OCI-LY3 (cell line): ENCODE results near the gene SYNGR4.

Experiments
- H2AFZ ChIP-seq: fragments of 200-600, 300-600 bp; shearing (Covaris generic); 2 replicates; pipeline ENCODE4 v1.6.0; 2014; ENCODE audit warnings: antibody characterized with exemption, low read depth, low read length
- H3K27ac ChIP-seq: fragments of 200-600, 300-600 bp; sonication (generic); 2 replicates; pipeline ENCODE4 v1.5.1; 2014; ENCODE audit warnings: mild to moderate bottlenecking, low read length, moderate library complexity, mixed read lengths
- H3K27me3 ChIP-seq: fragments of 200-600, 300-600 bp; sonication (generic); 2 replicates; pipeline ENCODE4 v1.6.1; 2014; ENCODE audit warnings: low read depth, low read length, mixed read lengths
- H3K36me3 ChIP-seq: fragments of 200-600, 300-600 bp; sonication (generic); replicated peaks from 2 replicates; pipeline ENCODE3; 2014; ENCODE audit warnings: low read depth, low read length, mixed read lengths
- H3K4me1 ChIP-seq: fragments of 300-600, 200-600 bp; sonication (generic); 2 replicates; pipeline ENCODE4 v1.6.1; 2014; ENCODE audit warnings: low read length, mixed read lengths
- H3K4me2 ChIP-seq: fragments of 200-600, 300-600 bp; sonication (generic); 2 replicates; pipeline ENCODE4 v1.6.1; 2014; ENCODE audit warnings: low read length, mixed read lengths
- H3K4me3 ChIP-seq: fragments of 300-600, 200-600 bp; sonication (generic); 2 replicates; pipeline ENCODE4 v1.5.1; 2014; ENCODE audit warnings: antibody characterized with exemption, mild to moderate bottlenecking, low read length, moderate library complexity
- H3K79me2 ChIP-seq: fragments of 300-600, 200-600 bp; shearing (Covaris generic); 2 replicates; pipeline ENCODE4 v1.6.1; 2014; ENCODE audit warnings: mild to moderate bottlenecking, low read length, mixed read lengths
- H3K9ac ChIP-seq: fragments of 300-600, 200-600 bp; shearing (Covaris generic); 2 replicates; pipeline ENCODE4 v1.6.0; 2014; ENCODE audit warnings: mild to moderate bottlenecking, low read length, moderate library complexity
- H3K9me3 ChIP-seq: fragments of 200-600, 300-600 bp; shearing (Covaris generic); 2 replicates; pipeline ENCODE4 v1.6.1; 2014; ENCODE audit warnings: low read length, mixed read lengths; ENCODE audit not compliant: insufficient read depth
- H4K20me1 ChIP-seq: fragments of 200-600, 300-600 bp; sonication (generic); 2 replicates; pipeline ENCODE4 v1.6.1; 2016; ENCODE audit warnings: low read length, mixed read lengths; ENCODE audit not compliant: insufficient read depth
- EZH2phosphoT487 ChIP-seq: fragments of 200-600 bp; shearing (Covaris generic); IDR thresholded peaks from 2 replicates; pipeline ENCODE4 v1.6.1; 2018; ENCODE audit warnings: antibody characterized with exemption, mixed run types, low read depth
- TF ChIP-seq, protein P1 (sequence below): fragments of 200-600, 300-600 bp; sonication (generic); IDR thresholded peaks from 2 replicates; pipeline ENCODE4 v1.5.1; 2014; ENCODE audit warnings: antibody characterized with exemption, low read length, low read depth

Gene SYNGR4

DNA sequence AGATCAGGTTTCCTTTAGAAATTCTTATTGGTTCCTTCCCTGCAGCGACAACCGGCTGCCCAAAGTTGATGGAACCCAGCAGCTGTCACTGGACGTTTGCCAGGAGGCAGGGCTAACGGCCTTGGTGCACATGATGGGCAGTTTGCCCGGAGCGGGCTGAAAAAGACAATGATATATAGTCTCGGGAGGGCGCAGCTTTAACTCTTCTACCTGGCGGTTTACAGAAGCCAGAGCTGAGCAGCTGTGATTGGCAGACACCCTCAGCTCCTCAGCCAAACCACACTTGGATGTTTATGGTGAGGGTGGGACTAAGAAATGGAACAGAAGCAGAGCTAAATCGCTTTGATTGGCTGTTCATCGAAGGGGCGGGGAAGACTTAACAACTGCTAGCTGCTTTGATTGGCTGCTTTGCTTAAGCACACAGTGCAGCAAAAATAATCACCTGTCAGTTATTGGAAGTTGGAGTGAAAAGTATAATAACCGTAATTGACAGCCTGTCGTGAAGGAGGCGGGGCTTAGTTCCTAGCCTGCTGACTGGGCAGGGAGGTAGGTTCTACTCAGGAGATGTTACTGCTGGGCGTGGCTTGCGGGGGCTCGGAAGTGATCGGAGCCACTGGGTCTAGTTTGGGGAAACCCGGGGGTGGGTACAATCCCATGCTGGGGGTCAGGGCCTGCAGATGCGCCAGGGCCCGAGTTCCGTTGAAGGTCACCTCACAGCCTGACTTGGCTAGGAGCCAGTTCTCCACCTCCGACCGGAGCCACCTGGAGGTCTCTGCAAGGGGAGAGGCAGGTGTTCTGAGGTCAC, 31.3 kb upstream of the SYNGR4 start:
- Histone ChIP-seq H3K27me3 (no peaks in the 10 kb centered on the region), H4K20me1 (no peaks in the 10 kb centered on the region), H3K36me3 (peaks cover 6% of the 10 kb centered on the region), H3K4me1 (peaks cover 31% of the 10 kb centered on the region), H3K4me2 (peak overlapping the region; percentile 84), H3K9me3 (no peaks in the 10 kb centered on the region), H3K27ac (peak overlapping the region; percentile 84), H2AFZ (peak overlapping the region; percentile 15; the same call in 1 of the 2 replicates), H3K79me2 (no peaks in the 10 kb centered on the region), H3K9ac (peak overlapping the region; percentile 90), H3K4me3 (peak overlapping the region; percentile 80)
- TF ChIP-seq EZH2phosphoT487: no peak
- TF ChIP-seq, protein P1, sequence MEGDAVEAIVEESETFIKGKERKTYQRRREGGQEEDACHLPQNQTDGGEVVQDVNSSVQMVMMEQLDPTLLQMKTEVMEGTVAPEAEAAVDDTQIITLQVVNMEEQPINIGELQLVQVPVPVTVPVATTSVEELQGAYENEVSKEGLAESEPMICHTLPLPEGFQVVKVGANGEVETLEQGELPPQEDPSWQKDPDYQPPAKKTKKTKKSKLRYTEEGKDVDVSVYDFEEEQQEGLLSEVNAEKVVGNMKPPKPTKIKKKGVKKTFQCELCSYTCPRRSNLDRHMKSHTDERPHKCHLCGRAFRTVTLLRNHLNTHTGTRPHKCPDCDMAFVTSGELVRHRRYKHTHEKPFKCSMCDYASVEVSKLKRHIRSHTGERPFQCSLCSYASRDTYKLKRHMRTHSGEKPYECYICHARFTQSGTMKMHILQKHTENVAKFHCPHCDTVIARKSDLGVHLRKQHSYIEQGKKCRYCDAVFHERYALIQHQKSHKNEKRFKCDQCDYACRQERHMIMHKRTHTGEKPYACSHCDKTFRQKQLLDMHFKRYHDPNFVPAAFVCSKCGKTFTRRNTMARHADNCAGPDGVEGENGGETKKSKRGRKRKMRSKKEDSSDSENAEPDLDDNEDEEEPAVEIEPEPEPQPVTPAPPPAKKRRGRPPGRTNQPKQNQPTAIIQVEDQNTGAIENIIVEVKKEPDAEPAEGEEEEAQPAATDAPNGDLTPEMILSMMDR: no peak

DNA sequence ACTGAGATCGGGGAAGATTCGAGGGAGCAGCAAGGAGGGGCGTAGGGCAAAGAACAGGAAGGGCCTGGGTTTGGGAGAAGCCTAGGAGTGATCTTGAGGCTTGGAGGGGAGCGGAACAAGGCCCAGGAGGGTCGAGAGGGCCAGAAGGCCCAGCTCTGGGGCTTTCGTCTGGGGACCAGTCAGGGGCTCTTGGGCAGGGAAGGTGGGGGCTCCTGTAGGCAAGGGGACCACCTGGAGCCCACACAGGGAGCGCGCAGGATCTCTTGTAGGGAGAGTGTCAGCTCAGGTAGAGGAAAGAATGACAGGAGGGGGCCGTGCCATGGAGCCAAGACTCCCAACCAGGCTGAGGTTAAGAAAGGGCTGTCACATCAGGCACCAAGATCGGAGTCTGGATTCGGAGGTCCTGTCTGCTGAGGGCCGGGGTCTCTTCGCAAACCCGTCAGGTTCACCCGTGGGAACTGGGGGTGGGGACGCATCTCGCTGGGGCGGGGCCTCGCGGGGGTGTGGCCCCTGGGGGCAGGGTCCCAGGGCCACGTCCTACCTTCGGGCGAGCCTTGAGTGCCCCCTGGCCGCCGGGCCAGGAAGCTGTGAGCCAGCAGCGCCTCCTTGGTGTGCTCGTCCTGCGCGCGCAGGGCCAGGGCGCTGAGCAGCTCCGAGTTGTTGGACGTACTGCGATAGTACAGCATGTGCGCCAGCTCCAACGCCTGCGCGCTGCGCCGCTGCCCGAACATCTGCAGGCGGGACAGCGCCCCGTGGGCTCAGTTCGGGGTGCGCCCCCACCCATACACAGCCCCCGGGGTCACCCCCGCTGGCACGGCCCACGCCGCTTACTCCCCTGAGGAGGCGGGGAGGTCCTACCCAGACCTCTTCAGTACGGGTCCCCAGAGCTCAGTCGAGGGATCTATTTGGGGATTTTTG, 30.4 kb upstream of the SYNGR4 start:
- H3K36me3 ChIP-seq: peaks cover 2% of the 10 kb centered on the region
- H3K9ac ChIP-seq: peak overlapping the region; percentile 90
- peak overlapping the region; percentile 84 for H3K27ac ChIP-seq
- no peaks in the 10 kb centered on the region for H3K79me2 ChIP-seq
- peaks cover 31% of the 10 kb centered on the region for H3K4me1 ChIP-seq
- TF ChIP-seq EZH2phosphoT487: no peak
- TF ChIP-seq, protein P1: peak; percentile 93
- no peaks in the 10 kb centered on the region for H4K20me1 ChIP-seq
- peak overlapping the region; percentile 84 for H3K4me2 ChIP-seq
- no peaks in the 10 kb centered on the region for H3K27me3 ChIP-seq
- peak overlapping the region; percentile 80 for H3K4me3 ChIP-seq
- no peak overlapping the region; the same call in 1 of the 2 replicates for H2AFZ ChIP-seq
- no peaks in the 10 kb centered on the region for H3K9me3 ChIP-seq

DNA sequence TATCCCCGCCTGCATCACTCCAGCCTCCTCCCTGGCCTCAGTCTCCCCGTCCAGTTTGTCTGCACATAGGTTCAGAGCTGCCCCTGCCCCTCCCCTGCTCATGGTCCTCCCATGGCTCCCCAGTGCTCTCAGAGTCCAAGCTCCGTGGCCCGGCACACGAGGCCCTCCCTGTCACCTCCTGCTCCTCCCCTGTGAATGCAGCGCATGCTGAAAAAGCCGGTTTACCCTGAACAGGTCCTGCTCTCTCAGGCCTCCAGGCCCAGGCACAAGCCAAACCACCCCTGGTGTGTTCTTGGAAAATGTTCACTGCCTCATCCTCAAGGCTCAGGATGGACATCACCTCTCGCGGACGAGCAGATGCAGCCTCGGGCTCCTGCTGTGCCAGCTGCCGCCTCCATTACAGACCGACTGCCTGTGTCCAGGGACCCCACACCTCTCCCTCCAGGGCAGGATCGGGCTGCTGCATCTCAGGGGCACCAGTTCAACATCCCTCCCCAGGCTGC, 25.9 kb upstream of the SYNGR4 start:
- H3K9me3 ChIP-seq: no peaks in the 10 kb centered on the region
- H2AFZ ChIP-seq: no peak overlapping the region
- no peaks in the 10 kb centered on the region for H3K79me2 ChIP-seq
- H4K20me1 ChIP-seq: no peaks in the 10 kb centered on the region
- no peak overlapping the region for H3K27ac ChIP-seq
- no peak overlapping the region for H3K4me2 ChIP-seq
- no peak overlapping the region for H3K4me3 ChIP-seq
- H3K4me1 ChIP-seq: peaks cover 5% of the 10 kb centered on the region; the same call in 1 of the 2 replicates
- H3K9ac ChIP-seq: no peak overlapping the region
- H3K27me3 ChIP-seq: no peaks in the 10 kb centered on the region
- peaks cover 2% of the 10 kb centered on the region for H3K36me3 ChIP-seq
- TF ChIP-seq, protein P1: no peak
- no peak for TF ChIP-seq EZH2phosphoT487
